Cardiac fibroblast (primary cell): ENCODE results near the gene MT1F.

Experiments
- DNase-seq, 2 donors: peaks; one replicate each; pipeline versions ENCODE4 v3.0.0 to v3.0.0-alpha.2; 2010; ENCODE audit warnings: low read depth in 2 of 2
- H3K4me3 ChIP-seq, 2 donors: replicated peaks in 1 of 2; 1 replicate in 1 of 2; 2 replicates in 1 of 2; pipeline ENCODE4 v1.5.1; 2011; ENCODE audit warnings: low read depth in 2 of 2, low read length in 2 of 2, mild to moderate bottlenecking in 2 of 2, moderate library complexity in 1 of 2
- CTCF ChIP-seq: IDR thresholded peaks from one replicate; pipeline ENCODE4 v1.5.1; 2011; ENCODE audit warnings: low read depth, mild to moderate bottlenecking, low read length, inconsistent platforms

The MT1F gene

GRCh38 chr16:56702836-56703235, 45.1 kb downstream of the MT1F start:
- no peak overlapping the region for H3K4me3 ChIP-seq
- DNase-seq: no peak
- TF ChIP-seq CTCF: no peak
